ENCODE measurements around the gene ALDH2.
"Not testable (repeated sequence)": the region's sequence is repeated elsewhere in the genome, so short reads cannot be mapped to it uniquely, and the experiment has no call there.

Gene ALDH2

GRCh38 chr12:111803851-111804250 is 37.1 kb downstream of the ALDH2 start:
- Histone ChIP-seq H3K27me3 (ENCODE audit: control insufficient read depth in 5 of 5, insufficient read depth in 4 of 5, low read length in 5 of 5) (no peaks in the 10 kb centered on the region), H3K27ac (ENCODE audit: low read depth, low read length) (no peak overlapping the region), H3K4me1 (ENCODE audit: control insufficient read depth in 5 of 5, insufficient read depth in 5 of 5, low read length in 5 of 5) (no peaks in the 10 kb centered on the region), H3K4me3 (ENCODE audit: low read depth in 1 of 5, low read length in 5 of 5) (no peak overlapping the region), H3K36me3 (ENCODE audit: control insufficient read depth in 5 of 5, insufficient read depth in 5 of 5, low read length in 5 of 5) (peaks cover 9 to 78% (median 73%) of the 10 kb centered on the region in 5 donors), H3K9ac (ENCODE audit: low read length in 5 of 5) (no peak overlapping the region), H3K9me3 (ENCODE audit: control insufficient read depth in 5 of 5, low read length in 5 of 5) (no peaks in the 10 kb centered on the region)

- H3K9me3 ChIP-seq (ENCODE audit: control insufficient read depth in 5 of 5, low read length in 5 of 5), result no peaks in the 10 kb centered on the region
- H3K27me3 ChIP-seq (ENCODE audit: control insufficient read depth in 5 of 5, insufficient read depth in 4 of 5, low read length in 5 of 5), result no peaks in the 10 kb centered on the region
- no peaks in the 10 kb centered on the region for H3K4me1 ChIP-seq (ENCODE audit: control insufficient read depth in 5 of 5, insufficient read depth in 5 of 5, low read length in 5 of 5)
- peaks cover 14 to 75% (median 67%) of the 10 kb centered on the region in 5 donors for H3K36me3 ChIP-seq (ENCODE audit: control insufficient read depth in 5 of 5, insufficient read depth in 5 of 5, low read length in 5 of 5)
- H3K9ac ChIP-seq (ENCODE audit: low read length in 5 of 5), result no peak overlapping the region
- no peak overlapping the region for H3K27ac ChIP-seq (ENCODE audit: low read depth, low read length)
- no peak overlapping the region for H3K4me3 ChIP-seq (ENCODE audit: low read depth in 1 of 5, low read length in 5 of 5)
These were observed 39.6 kb downstream of the ALDH2 start for GRCh38 chr12:111806304-111806703.

GRCh38 chr12:111807232-111807631 is 40.5 kb downstream of the ALDH2 start:
- no peak overlapping the region for H3K4me3 ChIP-seq (ENCODE audit: low read depth in 1 of 5, low read length in 5 of 5)
- no peaks in the 10 kb centered on the region for H3K27me3 ChIP-seq (ENCODE audit: control insufficient read depth in 5 of 5, insufficient read depth in 4 of 5, low read length in 5 of 5)
- no peak overlapping the region for H3K27ac ChIP-seq (ENCODE audit: low read depth, low read length)
- H3K9me3 ChIP-seq (ENCODE audit: control insufficient read depth in 5 of 5, low read length in 5 of 5), result no peaks in the 10 kb centered on the region
- no peak overlapping the region for H3K9ac ChIP-seq (ENCODE audit: low read length in 5 of 5)
- peaks cover 14 to 66% (median 61%) of the 10 kb centered on the region in 5 donors for H3K36me3 ChIP-seq (ENCODE audit: control insufficient read depth in 5 of 5, insufficient read depth in 5 of 5, low read length in 5 of 5)
- no peaks in the 10 kb centered on the region for H3K4me1 ChIP-seq (ENCODE audit: control insufficient read depth in 5 of 5, insufficient read depth in 5 of 5, low read length in 5 of 5)

GRCh38 chr12:111812881-111813741 is 46.4 kb downstream of the ALDH2 start:
- Histone ChIP-seq H3K9ac (ENCODE audit: low read length in 5 of 5) (no peak overlapping the region), H3K27me3 (ENCODE audit: control insufficient read depth in 5 of 5, insufficient read depth in 4 of 5, low read length in 5 of 5) (no peaks in the 10 kb centered on the region), H3K36me3 (ENCODE audit: control insufficient read depth in 5 of 5, insufficient read depth in 5 of 5, low read length in 5 of 5) (peaks cover 11 to 29% (median 27%) of the 10 kb centered on the region in 5 donors), H3K27ac (ENCODE audit: low read depth, low read length) (no peak overlapping the region), H3K9me3 (ENCODE audit: control insufficient read depth in 5 of 5, low read length in 5 of 5) (no peaks in the 10 kb centered on the region), H3K4me1 (ENCODE audit: control insufficient read depth in 5 of 5, insufficient read depth in 5 of 5, low read length in 5 of 5) (peaks cover 0 to 9% (median 5%) of the 10 kb centered on the region in 5 donors), H3K4me3 (ENCODE audit: low read depth in 1 of 5, low read length in 5 of 5) (no peak overlapping the region)

- H3K27ac ChIP-seq (ENCODE audit: low read depth, low read length), result no peak overlapping the region
- H3K4me3 ChIP-seq (ENCODE audit: low read depth in 1 of 5, low read length in 5 of 5), result no peak overlapping the region
- no peak overlapping the region for H3K9ac ChIP-seq (ENCODE audit: low read length in 5 of 5)
- peaks cover 0 to 9% (median 5%) of the 10 kb centered on the region in 5 donors for H3K4me1 ChIP-seq (ENCODE audit: control insufficient read depth in 5 of 5, insufficient read depth in 5 of 5, low read length in 5 of 5)
- H3K27me3 ChIP-seq (ENCODE audit: control insufficient read depth in 5 of 5, insufficient read depth in 4 of 5, low read length in 5 of 5), result no peaks in the 10 kb centered on the region
- H3K36me3 ChIP-seq (ENCODE audit: control insufficient read depth in 5 of 5, insufficient read depth in 5 of 5, low read length in 5 of 5), result peaks cover 0 to 4% (median 0%) of the 10 kb centered on the region in 5 donors
- no peaks in the 10 kb centered on the region for H3K9me3 ChIP-seq (ENCODE audit: control insufficient read depth in 5 of 5, low read length in 5 of 5)
These were observed 49.4 kb downstream of the ALDH2 start for GRCh38 chr12:111816065-111816615.

- not testable (repeated sequence) for H3K4me3 ChIP-seq (ENCODE audit: low read depth in 1 of 5, low read length in 5 of 5); H3K4me1 ChIP-seq (ENCODE audit: control insufficient read depth in 5 of 5, insufficient read depth in 5 of 5, low read length in 5 of 5); H3K27ac ChIP-seq (ENCODE audit: low read depth, low read length)
These were observed 50.2 kb downstream of the ALDH2 start for GRCh38 chr12:111816898-111817297.

GRCh38 chr12:111818340-111818739 is 51.6 kb downstream of the ALDH2 start:
- no peaks in the 10 kb centered on the region for H3K36me3 ChIP-seq (ENCODE audit: control insufficient read depth in 5 of 5, insufficient read depth in 5 of 5, low read length in 5 of 5)

More at GRCh38 chr12:111816898-111817297, 50.2 kb downstream of the ALDH2 start:
- H3K27me3 ChIP-seq (ENCODE audit: control insufficient read depth in 5 of 5, insufficient read depth in 4 of 5, low read length in 5 of 5); H3K9ac ChIP-seq (ENCODE audit: low read length in 5 of 5); H3K36me3 ChIP-seq (ENCODE audit: control insufficient read depth in 5 of 5, insufficient read depth in 5 of 5, low read length in 5 of 5); H3K9me3 ChIP-seq (ENCODE audit: control insufficient read depth in 5 of 5, low read length in 5 of 5): not testable (repeated sequence)

GRCh38 chr12:111819191-111820158 is 52.7 kb downstream of the ALDH2 start:
- Histone ChIP-seq H3K27ac (ENCODE audit: low read depth, low read length) (no peak overlapping the region), H3K4me1 (ENCODE audit: control insufficient read depth in 5 of 5, insufficient read depth in 5 of 5, low read length in 5 of 5) (peaks cover 0 to 9% (median 2%) of the 10 kb centered on the region in 5 donors), H3K27me3 (ENCODE audit: control insufficient read depth in 5 of 5, insufficient read depth in 4 of 5, low read length in 5 of 5) (no peaks in the 10 kb centered on the region), H3K36me3 (ENCODE audit: control insufficient read depth in 5 of 5, insufficient read depth in 5 of 5, low read length in 5 of 5) (no peaks in the 10 kb centered on the region), H3K4me3 (ENCODE audit: low read depth in 1 of 5, low read length in 5 of 5) (no peak overlapping the region), H3K9me3 (ENCODE audit: control insufficient read depth in 5 of 5, low read length in 5 of 5) (no peaks in the 10 kb centered on the region), H3K9ac (ENCODE audit: low read length in 5 of 5) (no peak overlapping the region)

More at GRCh38 chr12:111818340-111818739, 51.6 kb downstream of the ALDH2 start:
- H3K27ac ChIP-seq (ENCODE audit: low read depth, low read length), result no peak overlapping the region
- H3K4me1 ChIP-seq (ENCODE audit: control insufficient read depth in 5 of 5, insufficient read depth in 5 of 5, low read length in 5 of 5), result peaks cover 0 to 10% (median 2%) of the 10 kb centered on the region in 5 donors
- H3K9ac ChIP-seq (ENCODE audit: low read length in 5 of 5), result no peak overlapping the region
- H3K4me3 ChIP-seq (ENCODE audit: low read depth in 1 of 5, low read length in 5 of 5), result no peak overlapping the region
- H3K9me3 ChIP-seq (ENCODE audit: control insufficient read depth in 5 of 5, low read length in 5 of 5), result no peaks in the 10 kb centered on the region
- no peaks in the 10 kb centered on the region for H3K27me3 ChIP-seq (ENCODE audit: control insufficient read depth in 5 of 5, insufficient read depth in 4 of 5, low read length in 5 of 5)

GRCh38 chr12:111820828-111821227 is 54.1 kb downstream of the ALDH2 start:
- H3K36me3 ChIP-seq (ENCODE audit: control insufficient read depth in 5 of 5, insufficient read depth in 5 of 5, low read length in 5 of 5); H3K4me3 ChIP-seq (ENCODE audit: low read depth in 1 of 5, low read length in 5 of 5); H3K9ac ChIP-seq (ENCODE audit: low read length in 5 of 5); H3K4me1 ChIP-seq (ENCODE audit: control insufficient read depth in 5 of 5, insufficient read depth in 5 of 5, low read length in 5 of 5); H3K9me3 ChIP-seq (ENCODE audit: control insufficient read depth in 5 of 5, low read length in 5 of 5); H3K27ac ChIP-seq (ENCODE audit: low read depth, low read length); H3K27me3 ChIP-seq (ENCODE audit: control insufficient read depth in 5 of 5, insufficient read depth in 4 of 5, low read length in 5 of 5): not testable (repeated sequence)

Data from subcutaneous abdominal adipose tissue (tissue), 5 donors.